HEK293 (cell line): ENCODE measurements around the gene KIF5A.
"Not testable (repeated sequence)": the region's sequence is repeated elsewhere in the genome, so short reads cannot be mapped to it uniquely, and the experiment has no call there.

Experiments used
- KLF8 ChIP-seq: fragments of 450-650 bp; formaldehyde crosslinking; IDR thresholded peaks from 2 replicates; pipeline ENCODE4 v1.5.1; 2016; ENCODE audit warnings: missing biosample characterization, missing genetic modification characterization
- ZNF350 ChIP-seq: fragments of 450-650 bp; formaldehyde crosslinking; IDR thresholded peaks from 2 replicates; pipeline ENCODE4 v1.5.0; 2017; ENCODE audit warnings: missing biosample characterization, mild to moderate bottlenecking, missing genetic modification characterization
- ZNF416 ChIP-seq: fragments of 450-650 bp; formaldehyde crosslinking; IDR thresholded peaks from 2 replicates; pipeline ENCODE4 v1.5.1; 2016; ENCODE audit warnings: missing biosample characterization, missing genetic modification characterization
- ZNF768 ChIP-seq: fragments of 450-650 bp; formaldehyde crosslinking; IDR thresholded peaks from 2 replicates; pipeline ENCODE4 v1.5.1; 2018; ENCODE audit warnings: missing biosample characterization, mild to moderate bottlenecking, missing genetic modification characterization
- TF ChIP-seq, protein P1 (sequence below): fragments of 450-650 bp; formaldehyde crosslinking; IDR thresholded peaks from 2 replicates; pipeline ENCODE4 v1.5.1; 2016; ENCODE audit warnings: missing biosample characterization, missing genetic modification characterization
- TF ChIP-seq, protein P2 (sequence below): fragments of 450-650 bp; formaldehyde crosslinking; IDR thresholded peaks from 2 replicates; pipeline ENCODE4 v1.5.1; 2016; ENCODE audit warnings: missing biosample characterization, missing genetic modification characterization

DNA sequence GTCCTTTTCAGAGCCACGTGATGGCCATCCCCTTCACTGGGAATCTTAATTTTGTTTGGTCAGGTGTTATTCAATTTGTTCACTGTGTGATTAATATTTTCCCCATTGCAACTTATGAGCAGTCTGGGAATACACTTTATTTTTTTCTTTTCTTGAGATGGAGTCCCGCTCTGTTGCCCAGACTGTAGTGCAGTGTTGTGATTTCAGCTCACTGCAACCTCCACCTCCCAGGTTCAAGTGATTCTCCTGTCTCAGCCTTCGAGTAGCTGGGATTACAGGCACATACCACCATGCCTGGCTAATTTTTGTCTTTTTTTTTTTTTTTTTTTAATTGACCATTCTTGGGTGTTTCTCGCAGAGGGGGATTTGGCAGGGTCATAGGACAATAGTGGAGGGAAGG is 43.3 kb upstream of the KIF5A start:
- not testable (repeated sequence) for TF ChIP-seq ZNF416; KLF8 (tag by site-specific recombination); ZNF350 (tag by site-specific recombination); ZNF768
- TF ChIP-seq, protein P1, sequence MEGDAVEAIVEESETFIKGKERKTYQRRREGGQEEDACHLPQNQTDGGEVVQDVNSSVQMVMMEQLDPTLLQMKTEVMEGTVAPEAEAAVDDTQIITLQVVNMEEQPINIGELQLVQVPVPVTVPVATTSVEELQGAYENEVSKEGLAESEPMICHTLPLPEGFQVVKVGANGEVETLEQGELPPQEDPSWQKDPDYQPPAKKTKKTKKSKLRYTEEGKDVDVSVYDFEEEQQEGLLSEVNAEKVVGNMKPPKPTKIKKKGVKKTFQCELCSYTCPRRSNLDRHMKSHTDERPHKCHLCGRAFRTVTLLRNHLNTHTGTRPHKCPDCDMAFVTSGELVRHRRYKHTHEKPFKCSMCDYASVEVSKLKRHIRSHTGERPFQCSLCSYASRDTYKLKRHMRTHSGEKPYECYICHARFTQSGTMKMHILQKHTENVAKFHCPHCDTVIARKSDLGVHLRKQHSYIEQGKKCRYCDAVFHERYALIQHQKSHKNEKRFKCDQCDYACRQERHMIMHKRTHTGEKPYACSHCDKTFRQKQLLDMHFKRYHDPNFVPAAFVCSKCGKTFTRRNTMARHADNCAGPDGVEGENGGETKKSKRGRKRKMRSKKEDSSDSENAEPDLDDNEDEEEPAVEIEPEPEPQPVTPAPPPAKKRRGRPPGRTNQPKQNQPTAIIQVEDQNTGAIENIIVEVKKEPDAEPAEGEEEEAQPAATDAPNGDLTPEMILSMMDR = not testable (repeated sequence)
- TF ChIP-seq, protein P2, sequence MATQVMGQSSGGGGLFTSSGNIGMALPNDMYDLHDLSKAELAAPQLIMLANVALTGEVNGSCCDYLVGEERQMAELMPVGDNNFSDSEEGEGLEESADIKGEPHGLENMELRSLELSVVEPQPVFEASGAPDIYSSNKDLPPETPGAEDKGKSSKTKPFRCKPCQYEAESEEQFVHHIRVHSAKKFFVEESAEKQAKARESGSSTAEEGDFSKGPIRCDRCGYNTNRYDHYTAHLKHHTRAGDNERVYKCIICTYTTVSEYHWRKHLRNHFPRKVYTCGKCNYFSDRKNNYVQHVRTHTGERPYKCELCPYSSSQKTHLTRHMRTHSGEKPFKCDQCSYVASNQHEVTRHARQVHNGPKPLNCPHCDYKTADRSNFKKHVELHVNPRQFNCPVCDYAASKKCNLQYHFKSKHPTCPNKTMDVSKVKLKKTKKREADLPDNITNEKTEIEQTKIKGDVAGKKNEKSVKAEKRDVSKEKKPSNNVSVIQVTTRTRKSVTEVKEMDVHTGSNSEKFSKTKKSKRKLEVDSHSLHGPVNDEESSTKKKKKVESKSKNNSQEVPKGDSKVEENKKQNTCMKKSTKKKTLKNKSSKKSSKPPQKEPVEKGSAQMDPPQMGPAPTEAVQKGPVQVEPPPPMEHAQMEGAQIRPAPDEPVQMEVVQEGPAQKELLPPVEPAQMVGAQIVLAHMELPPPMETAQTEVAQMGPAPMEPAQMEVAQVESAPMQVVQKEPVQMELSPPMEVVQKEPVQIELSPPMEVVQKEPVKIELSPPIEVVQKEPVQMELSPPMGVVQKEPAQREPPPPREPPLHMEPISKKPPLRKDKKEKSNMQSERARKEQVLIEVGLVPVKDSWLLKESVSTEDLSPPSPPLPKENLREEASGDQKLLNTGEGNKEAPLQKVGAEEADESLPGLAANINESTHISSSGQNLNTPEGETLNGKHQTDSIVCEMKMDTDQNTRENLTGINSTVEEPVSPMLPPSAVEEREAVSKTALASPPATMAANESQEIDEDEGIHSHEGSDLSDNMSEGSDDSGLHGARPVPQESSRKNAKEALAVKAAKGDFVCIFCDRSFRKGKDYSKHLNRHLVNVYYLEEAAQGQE (tag by site-specific recombination) = not testable (repeated sequence)
